PFSK-1 (cell line): ENCODE data around the gene PARD6B.

Source experiments
- FOXP2 ChIP-seq: optimal IDR thresholded peaks from 2 replicates; pipeline ENCODE3; 2011; ENCODE audit warnings: borderline replicate concordance, control low read depth, inconsistent platforms; ENCODE audit not compliant: insufficient read depth; ENCODE audit errors: extremely low read length, extremely low read depth
- SIN3A ChIP-seq: IDR thresholded peaks from 2 replicates; pipeline ENCODE4 v1.6.1; 2012; ENCODE audit warnings: mild to moderate bottlenecking, low read length, moderate library complexity, borderline replicate concordance; ENCODE audit not compliant: insufficient read depth
- TAF1 ChIP-seq: IDR thresholded peaks from 2 replicates; pipeline ENCODE4 v1.6.1; 2012; ENCODE audit warnings: low read length, control low read depth, borderline replicate concordance; ENCODE audit not compliant: insufficient read depth

- TF ChIP-seq TAF1 (no peak), FOXP2 (no peak), SIN3A (no peak)
Measured at GRCh38 chr20:50737352-50737751, 6.0 kb downstream of the PARD6B start.
